ENCODE measurements around the gene DYNC1I2. TPM values are rescaled to one million over a fixed set of nuclear protein-coding genes. Genes with fewer than 3 reads are reported as not detected.
"Not testable (repeated sequence)": the region's sequence is repeated elsewhere in the genome, so short reads cannot be mapped to it uniquely, and the experiment has no call there.

DYNC1I2 gene
- total RNA-seq, 1 donor from 2014 or later, result 104 TPM

DNA sequence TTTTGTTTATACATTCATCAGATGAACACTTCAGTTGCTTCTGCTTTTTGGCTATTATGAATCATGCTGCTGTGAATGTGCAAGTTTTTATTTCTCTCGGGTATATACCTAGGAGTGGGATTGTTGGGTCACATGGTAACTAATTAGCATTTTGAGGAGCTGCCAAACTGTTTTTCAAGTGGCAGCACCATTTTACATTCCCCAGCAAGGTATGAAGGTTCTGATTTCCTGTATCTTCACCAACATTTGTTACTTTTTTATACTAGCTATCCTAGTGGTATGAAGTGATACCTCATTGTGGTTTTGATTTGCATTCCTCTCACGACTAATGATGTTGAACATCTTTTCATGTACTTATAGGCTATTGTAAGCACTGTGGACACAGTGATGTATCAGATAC lies 53.9 kb downstream of the DYNC1I2 start:
- H3K4me1 ChIP-seq (ENCODE audit: control insufficient read depth in 3 of 3, insufficient read depth in 3 of 3, low read length in 3 of 3), result no peaks in the 10 kb centered on the region
- no peak overlapping the region for H3K4me3 ChIP-seq (ENCODE audit: low read length in 3 of 3)
- no peaks in the 10 kb centered on the region for H3K9me3 ChIP-seq (ENCODE audit: control insufficient read depth in 3 of 3, low read length in 3 of 3)
- H3K9ac ChIP-seq (ENCODE audit: low read depth in 1 of 3, low read length in 3 of 3), result no peak overlapping the region
- peaks cover 8 to 34% (median 29%) of the 10 kb centered on the region in 3 donors for H3K36me3 ChIP-seq (ENCODE audit: control insufficient read depth in 3 of 3, insufficient read depth in 3 of 3, low read length in 3 of 3)
- H3K27ac ChIP-seq (ENCODE audit: low read depth, low read length), result no peak overlapping the region
- H3K27me3 ChIP-seq (ENCODE audit: control insufficient read depth in 3 of 3, insufficient read depth in 3 of 3, low read length in 3 of 3), result no peaks in the 10 kb centered on the region

GRCh38 chr2:171742760-171743159 lies 55.5 kb downstream of the DYNC1I2 start:
- H3K4me1 ChIP-seq (ENCODE audit: control insufficient read depth in 3 of 3, insufficient read depth in 3 of 3, low read length in 3 of 3), result no peaks in the 10 kb centered on the region
- H3K9ac ChIP-seq (ENCODE audit: low read depth in 1 of 3, low read length in 3 of 3), result no peak overlapping the region
- H3K9me3 ChIP-seq (ENCODE audit: control insufficient read depth in 3 of 3, low read length in 3 of 3), result no peaks in the 10 kb centered on the region
- H3K27me3 ChIP-seq (ENCODE audit: control insufficient read depth in 3 of 3, insufficient read depth in 3 of 3, low read length in 3 of 3), result no peaks in the 10 kb centered on the region
- H3K27ac ChIP-seq (ENCODE audit: low read depth, low read length), result no peak overlapping the region
- H3K4me3 ChIP-seq (ENCODE audit: low read length in 3 of 3), result no peak overlapping the region
- peaks cover 5 to 42% (median 33%) of the 10 kb centered on the region in 3 donors for H3K36me3 ChIP-seq (ENCODE audit: control insufficient read depth in 3 of 3, insufficient read depth in 3 of 3, low read length in 3 of 3)

- Histone ChIP-seq H3K9ac (ENCODE audit: low read depth in 1 of 3, low read length in 3 of 3) (no peak overlapping the region), H3K36me3 (ENCODE audit: control insufficient read depth in 3 of 3, insufficient read depth in 3 of 3, low read length in 3 of 3) (peaks cover 5 to 53% (median 34%) of the 10 kb centered on the region in 3 donors), H3K4me1 (ENCODE audit: control insufficient read depth in 3 of 3, insufficient read depth in 3 of 3, low read length in 3 of 3) (no peaks in the 10 kb centered on the region), H3K27ac (ENCODE audit: low read depth, low read length) (no peak overlapping the region), H3K4me3 (ENCODE audit: low read length in 3 of 3) (no peak overlapping the region), H3K9me3 (ENCODE audit: control insufficient read depth in 3 of 3, low read length in 3 of 3) (no peaks in the 10 kb centered on the region), H3K27me3 (ENCODE audit: control insufficient read depth in 3 of 3, insufficient read depth in 3 of 3, low read length in 3 of 3) (no peaks in the 10 kb centered on the region)
These were observed 57.9 kb downstream of the DYNC1I2 start for GRCh38 chr2:171745141-171745540.

GRCh38 chr2:171745806-171746205 lies 58.5 kb downstream of the DYNC1I2 start:
- H3K9ac ChIP-seq (ENCODE audit: low read depth in 1 of 3, low read length in 3 of 3), result no peak overlapping the region

GRCh38 chr2:171747371-171747770 lies 60.1 kb downstream of the DYNC1I2 start:
- no peak overlapping the region for H3K27ac ChIP-seq (ENCODE audit: low read depth, low read length)
- H3K27me3 ChIP-seq (ENCODE audit: control insufficient read depth in 3 of 3, insufficient read depth in 3 of 3, low read length in 3 of 3), result no peaks in the 10 kb centered on the region
- no peak overlapping the region for H3K9ac ChIP-seq (ENCODE audit: low read depth in 1 of 3, low read length in 3 of 3)
- no peaks in the 10 kb centered on the region for H3K9me3 ChIP-seq (ENCODE audit: control insufficient read depth in 3 of 3, low read length in 3 of 3)
- H3K36me3 ChIP-seq (ENCODE audit: control insufficient read depth in 3 of 3, insufficient read depth in 3 of 3, low read length in 3 of 3), result peaks cover 8 to 56% (median 37%) of the 10 kb centered on the region in 3 donors
- no peak overlapping the region for H3K4me3 ChIP-seq (ENCODE audit: low read length in 3 of 3)
- H3K4me1 ChIP-seq (ENCODE audit: control insufficient read depth in 3 of 3, insufficient read depth in 3 of 3, low read length in 3 of 3), result no peaks in the 10 kb centered on the region

More at GRCh38 chr2:171745806-171746205, 58.5 kb downstream of the DYNC1I2 start:
- Histone ChIP-seq H3K36me3 (ENCODE audit: control insufficient read depth in 3 of 3, insufficient read depth in 3 of 3, low read length in 3 of 3) (peaks cover 7 to 55% (median 36%) of the 10 kb centered on the region in 3 donors), H3K27ac (ENCODE audit: low read depth, low read length) (no peak overlapping the region), H3K27me3 (ENCODE audit: control insufficient read depth in 3 of 3, insufficient read depth in 3 of 3, low read length in 3 of 3) (no peaks in the 10 kb centered on the region), H3K9me3 (ENCODE audit: control insufficient read depth in 3 of 3, low read length in 3 of 3) (no peaks in the 10 kb centered on the region), H3K4me3 (ENCODE audit: low read length in 3 of 3) (no peak overlapping the region), H3K4me1 (ENCODE audit: control insufficient read depth in 3 of 3, insufficient read depth in 3 of 3, low read length in 3 of 3) (no peaks in the 10 kb centered on the region)

DNA sequence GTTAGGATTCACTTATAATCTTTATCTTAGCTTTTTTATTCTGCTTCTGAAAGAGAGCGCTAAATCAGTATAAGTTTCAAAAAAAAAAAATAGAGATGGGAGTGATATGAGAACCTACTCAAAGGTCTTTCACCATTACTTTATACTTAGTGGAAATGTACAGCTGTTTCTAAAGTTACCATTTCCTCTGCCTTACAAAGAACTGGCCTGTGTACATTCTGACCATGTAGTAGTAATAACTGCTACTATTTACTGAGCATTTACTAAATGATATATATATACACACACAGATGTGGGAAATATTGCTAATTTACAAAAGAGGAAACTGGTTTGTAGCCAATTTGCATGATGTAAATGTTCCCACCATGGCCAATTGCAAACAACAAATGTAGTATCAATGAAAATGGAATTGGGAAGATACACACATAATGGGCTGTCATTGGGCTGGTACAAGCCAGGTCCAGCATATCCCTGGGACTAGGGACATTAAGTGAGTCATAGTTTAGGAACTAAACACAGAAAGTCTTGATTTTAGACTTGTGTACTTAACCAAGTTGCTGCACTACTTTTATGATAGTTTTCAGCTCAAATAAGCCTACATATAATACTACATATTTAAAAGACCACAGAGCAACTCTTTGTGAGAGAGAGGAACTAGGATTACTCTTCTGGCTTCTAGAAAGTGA lies 67.1 kb downstream of the DYNC1I2 start:
- Histone ChIP-seq H3K27ac (ENCODE audit: low read depth, low read length) (no peak overlapping the region), H3K9me3 (ENCODE audit: control insufficient read depth in 3 of 3, low read length in 3 of 3) (no peaks in the 10 kb centered on the region), H3K4me3 (ENCODE audit: low read length in 3 of 3) (no peak overlapping the region), H3K4me1 (ENCODE audit: control insufficient read depth in 3 of 3, insufficient read depth in 3 of 3, low read length in 3 of 3) (no peaks in the 10 kb centered on the region), H3K36me3 (ENCODE audit: control insufficient read depth in 3 of 3, insufficient read depth in 3 of 3, low read length in 3 of 3) (peaks cover 3 to 11% (median 5%) of the 10 kb centered on the region in 3 donors), H3K27me3 (ENCODE audit: control insufficient read depth in 3 of 3, insufficient read depth in 3 of 3, low read length in 3 of 3) (no peaks in the 10 kb centered on the region), H3K9ac (ENCODE audit: low read depth in 1 of 3, low read length in 3 of 3) (no peak overlapping the region)

DNA sequence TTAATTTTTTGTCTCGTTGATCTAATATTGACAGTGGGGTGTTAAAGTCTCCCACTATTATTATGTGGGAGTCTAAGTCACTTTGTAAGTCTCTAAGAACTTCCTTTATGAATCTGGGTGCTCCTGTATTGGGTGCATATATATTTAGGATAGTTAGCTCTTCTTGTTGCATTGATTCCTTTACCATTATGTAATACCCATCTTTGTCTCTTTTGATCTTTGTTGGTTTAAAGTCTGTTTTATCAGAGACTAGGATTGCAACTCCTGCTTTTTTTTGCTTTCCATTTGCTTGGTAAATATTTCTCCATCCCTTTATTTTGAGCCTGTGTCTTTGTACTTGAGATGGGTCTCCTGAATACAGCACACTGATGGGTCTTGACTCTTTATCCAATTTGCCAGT lies 71.5 kb downstream of the DYNC1I2 start:
- H3K36me3 ChIP-seq (ENCODE audit: control insufficient read depth in 3 of 3, insufficient read depth in 3 of 3, low read length in 3 of 3), result peaks cover 10 to 15% (median 12%) of the 10 kb centered on the region in 3 donors
- not testable (repeated sequence) for H3K27me3 ChIP-seq (ENCODE audit: control insufficient read depth in 3 of 3, insufficient read depth in 3 of 3, low read length in 3 of 3); H3K4me1 ChIP-seq (ENCODE audit: control insufficient read depth in 3 of 3, insufficient read depth in 3 of 3, low read length in 3 of 3); H3K4me3 ChIP-seq (ENCODE audit: low read length in 3 of 3); H3K27ac ChIP-seq (ENCODE audit: low read depth, low read length); H3K9me3 ChIP-seq (ENCODE audit: control insufficient read depth in 3 of 3, low read length in 3 of 3); H3K9ac ChIP-seq (ENCODE audit: low read depth in 1 of 3, low read length in 3 of 3)

DNA sequence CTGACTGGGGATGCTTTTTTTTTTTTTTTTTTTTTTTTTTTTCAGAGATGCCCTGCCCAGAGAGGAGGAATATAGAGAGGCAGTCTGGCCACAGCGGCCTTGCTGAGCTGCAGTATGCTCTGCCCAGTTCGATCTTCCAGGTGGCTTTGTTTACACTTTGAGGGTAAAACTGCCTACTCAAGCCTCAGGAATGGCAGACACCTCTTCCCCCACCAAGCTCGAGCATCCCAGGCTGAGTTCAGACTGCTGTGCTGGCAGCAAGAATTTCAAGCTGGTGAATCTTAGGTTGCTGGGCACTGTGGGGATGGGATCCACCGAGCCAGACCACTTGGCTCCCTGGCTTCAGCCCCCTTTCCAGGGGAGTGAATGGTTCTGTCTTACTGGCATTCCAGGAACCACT lies 73.9 kb downstream of the DYNC1I2 start:
- H3K27me3 ChIP-seq (ENCODE audit: control insufficient read depth in 3 of 3, insufficient read depth in 3 of 3, low read length in 3 of 3); H3K4me1 ChIP-seq (ENCODE audit: control insufficient read depth in 3 of 3, insufficient read depth in 3 of 3, low read length in 3 of 3); H3K9me3 ChIP-seq (ENCODE audit: control insufficient read depth in 3 of 3, low read length in 3 of 3); H3K9ac ChIP-seq (ENCODE audit: low read depth in 1 of 3, low read length in 3 of 3); H3K4me3 ChIP-seq (ENCODE audit: low read length in 3 of 3); H3K27ac ChIP-seq (ENCODE audit: low read depth, low read length): not testable (repeated sequence)
- peaks cover 10 to 15% (median 12%) of the 10 kb centered on the region in 3 donors for H3K36me3 ChIP-seq (ENCODE audit: control insufficient read depth in 3 of 3, insufficient read depth in 3 of 3, low read length in 3 of 3)

DNA sequence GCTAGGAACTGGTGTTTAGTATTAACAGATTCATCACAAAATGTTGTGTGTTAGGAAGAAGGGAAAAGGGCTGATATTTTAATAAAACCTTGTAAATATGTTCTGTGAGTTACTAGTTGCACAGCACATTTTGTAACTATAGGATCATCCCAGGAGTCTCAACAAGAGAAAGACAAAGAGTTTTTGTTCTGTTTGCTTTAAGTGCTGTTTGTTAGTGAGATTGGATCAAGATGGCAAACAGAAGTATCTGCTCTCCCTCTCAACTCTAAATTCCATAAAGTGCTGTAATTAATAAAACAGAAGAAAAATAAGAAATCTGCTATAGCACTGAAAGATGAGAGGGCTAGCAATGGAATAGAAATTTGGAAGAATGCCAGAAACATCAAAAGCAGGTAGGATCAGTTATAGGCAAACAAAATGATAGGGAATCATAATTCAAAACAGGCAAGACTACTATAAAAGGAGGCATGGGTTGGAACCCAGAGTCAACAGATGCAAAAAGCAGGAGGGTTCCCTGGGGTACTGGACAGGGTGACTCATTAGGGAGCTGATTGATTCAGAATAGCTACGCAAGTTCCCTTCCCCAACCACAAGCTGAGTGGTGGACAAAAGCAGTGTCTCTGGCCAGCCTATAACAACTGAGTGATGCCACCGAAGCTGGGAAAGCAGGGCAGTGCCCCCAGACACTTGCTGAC lies 75.8 kb downstream of the DYNC1I2 start:
- peaks cover 12 to 15% (median 15%) of the 10 kb centered on the region in 3 donors for H3K36me3 ChIP-seq (ENCODE audit: control insufficient read depth in 3 of 3, insufficient read depth in 3 of 3, low read length in 3 of 3)
- H3K9me3 ChIP-seq (ENCODE audit: control insufficient read depth in 3 of 3, low read length in 3 of 3), result no peaks in the 10 kb centered on the region
- H3K9ac ChIP-seq (ENCODE audit: low read depth in 1 of 3, low read length in 3 of 3), result no peak overlapping the region
- no peaks in the 10 kb centered on the region for H3K27me3 ChIP-seq (ENCODE audit: control insufficient read depth in 3 of 3, insufficient read depth in 3 of 3, low read length in 3 of 3)
- no peak overlapping the region for H3K27ac ChIP-seq (ENCODE audit: low read depth, low read length)
- H3K4me1 ChIP-seq (ENCODE audit: control insufficient read depth in 3 of 3, insufficient read depth in 3 of 3, low read length in 3 of 3), result no peaks in the 10 kb centered on the region
- no peak overlapping the region for H3K4me3 ChIP-seq (ENCODE audit: low read length in 3 of 3)

- no peak overlapping the region for H3K27ac ChIP-seq (ENCODE audit: low read depth, low read length)
- no peaks in the 10 kb centered on the region for H3K4me1 ChIP-seq (ENCODE audit: control insufficient read depth in 3 of 3, insufficient read depth in 3 of 3, low read length in 3 of 3)
- no peak overlapping the region for H3K4me3 ChIP-seq (ENCODE audit: low read length in 3 of 3)
- H3K9me3 ChIP-seq (ENCODE audit: control insufficient read depth in 3 of 3, low read length in 3 of 3), result no peaks in the 10 kb centered on the region
- peaks cover 12 to 15% (median 15%) of the 10 kb centered on the region in 3 donors for H3K36me3 ChIP-seq (ENCODE audit: control insufficient read depth in 3 of 3, insufficient read depth in 3 of 3, low read length in 3 of 3)
- no peaks in the 10 kb centered on the region for H3K27me3 ChIP-seq (ENCODE audit: control insufficient read depth in 3 of 3, insufficient read depth in 3 of 3, low read length in 3 of 3)
- H3K9ac ChIP-seq (ENCODE audit: low read depth in 1 of 3, low read length in 3 of 3), result no peak overlapping the region
These were observed 76.3 kb downstream of the DYNC1I2 start for GRCh38 chr2:171763602-171764001.
